WTC11 (cell line): ENCODE measurements around the gene LRMDA. TPM values are rescaled to one million over a fixed set of nuclear protein-coding genes. Genes with fewer than 3 reads are reported as not detected.

Source experiments
- ATAC-seq: fragments of 200-7000 bp; cut with Tn5 transposase; 2 replicates; pipeline ENCODE4 v1.10.0; 2021; ENCODE audit warnings: mild to moderate bottlenecking, moderate library complexity
- CTCF ChIA-PET: fragments of 300-600 bp; sonication (Branson Sonifier 250); formaldehyde crosslinking; loops from one replicate; lab custom pipeline; 2021; ENCODE audit warnings: antibody characterized with exemption; lab: Charles Lee
- POLR2A ChIA-PET: fragments of 350-600 bp; sonication (Branson Sonifier 250); formaldehyde crosslinking; loops from one replicate; lab custom pipeline; 2021; ENCODE audit warnings: antibody characterized with exemption; lab: Charles Lee
- DNase-seq: peaks from one replicate; pipeline ENCODE4 v3.0.0; 2021; ENCODE audit warnings: low spot score
- H3K27ac Mint-ChIP-seq: 2 replicates; pipeline ENCODE4 v1.8.0; 2021; ENCODE audit warnings: mixed read lengths
- H3K27me3 Mint-ChIP-seq: 2 replicates; pipeline ENCODE4 v1.8.0; 2021; ENCODE audit warnings: low read depth, mild to moderate bottlenecking, moderate library complexity, mixed read lengths
- H3K36me3 Mint-ChIP-seq: 2 replicates; pipeline ENCODE4 v1.8.0; 2021; ENCODE audit warnings: mixed read lengths
- H3K4me1 Mint-ChIP-seq: 2 replicates; pipeline ENCODE4 v1.8.0; 2022; ENCODE audit warnings: mixed read lengths
- H3K4me3 Mint-ChIP-seq: 2 replicates; pipeline ENCODE4 v1.8.0; 2021; ENCODE audit warnings: mild to moderate bottlenecking, moderate library complexity, mixed read lengths
- H3K9me3 Mint-ChIP-seq: 2 replicates; pipeline ENCODE4 v1.8.0; 2021; ENCODE audit warnings: mixed read lengths
- ESRRA ChIP-seq: sonication (generic); formaldehyde crosslinking; IDR thresholded peaks from 2 replicates; pipeline ENCODE4 v1.8.1; 2022; ENCODE audit warnings: mild to moderate bottlenecking, missing genetic modification reagents, borderline replicate concordance
- FOXJ3 ChIP-seq: sonication (generic); formaldehyde crosslinking; IDR thresholded peaks from 2 replicates; pipeline ENCODE4 v1.9.0; 2021; ENCODE audit warnings: missing genetic modification reagents, mild to moderate bottlenecking, borderline replicate concordance
- FOXK1 ChIP-seq: sonication (generic); formaldehyde crosslinking; IDR thresholded peaks from 2 replicates; pipeline ENCODE4 v1.8.0; 2022; ENCODE audit warnings: mild to moderate bottlenecking, moderate library complexity, missing genetic modification reagents
- FOXP1 ChIP-seq: sonication (generic); formaldehyde crosslinking; IDR thresholded peaks from 2 replicates; pipeline ENCODE4 v1.8.0; 2022; ENCODE audit warnings: missing genetic modification reagents, mild to moderate bottlenecking, moderate library complexity, borderline replicate concordance
- JUN ChIP-seq: sonication (generic); formaldehyde crosslinking; IDR thresholded peaks from 2 replicates; pipeline ENCODE4 v1.8.0; 2023; ENCODE audit warnings: mild to moderate bottlenecking, missing genetic modification reagents
- NR3C1 ChIP-seq: sonication (generic); formaldehyde crosslinking; conservative IDR thresholded peaks from 2 replicates; pipeline ENCODE4 v1.8.1; 2023; ENCODE audit warnings: low read depth, mild to moderate bottlenecking, missing genetic modification reagents
- PRRX2 ChIP-seq: fragments of 250-450 bp; sonication (Bioruptor Pico); IDR thresholded peaks from 2 replicates; pipeline ENCODE4 v1.8.0; 2021; ENCODE audit warnings: mild to moderate bottlenecking
- RORB ChIP-seq: fragments of 250-450 bp; sonication (Bioruptor Pico); IDR thresholded peaks from 2 replicates; pipeline ENCODE4 v1.9.0; 2021; ENCODE audit warnings: mild to moderate bottlenecking
- TEAD4 ChIP-seq: sonication (generic); formaldehyde crosslinking; IDR thresholded peaks from 2 replicates; pipeline ENCODE4 v1.8.0; 2022; ENCODE audit warnings: mild to moderate bottlenecking, missing genetic modification reagents
- ZNF138 ChIP-seq: sonication (generic); formaldehyde crosslinking; conservative IDR thresholded peaks from 2 replicates; pipeline ENCODE4 v1.8.1; 2022; ENCODE audit warnings: mild to moderate bottlenecking, moderate library complexity, missing genetic modification reagents
- ZNF263 ChIP-seq: sonication (generic); formaldehyde crosslinking; IDR thresholded peaks from 2 replicates; pipeline ENCODE4 v1.8.1; 2022; ENCODE audit warnings: low read depth, mild to moderate bottlenecking, moderate library complexity, missing genetic modification reagents
- ZNF317 ChIP-seq: sonication (generic); formaldehyde crosslinking; IDR thresholded peaks from 2 replicates; pipeline ENCODE4 v1.8.1; 2023; ENCODE audit warnings: low read depth, mild to moderate bottlenecking, moderate library complexity, missing genetic modification reagents, borderline replicate concordance
- ZNF396 ChIP-seq: fragments of 250-450 bp; sonication (Bioruptor Pico); IDR thresholded peaks from 2 replicates; pipeline ENCODE4 v1.8.0; 2021; ENCODE audit warnings: mild to moderate bottlenecking, moderate library complexity, borderline replicate concordance
- ZNF416 ChIP-seq: fragments of 250-450 bp; sonication (Bioruptor Pico); IDR thresholded peaks from 2 replicates; pipeline ENCODE4 v1.9.0; 2021; ENCODE audit warnings: mild to moderate bottlenecking, inconsistent platforms
- ZNF423 ChIP-seq: fragments of 250-450 bp; sonication (Bioruptor Pico); IDR thresholded peaks from 2 replicates; pipeline ENCODE4 v2.1.2; 2022; ENCODE audit warnings: mild to moderate bottlenecking, moderate library complexity
- total RNA-seq: library from RNA; stranded (reverse); gene quantifications from 3 replicates; pipeline ENCODE4 v1.2.3, GENCODE V29; 2021
- TF ChIP-seq, protein P1 (sequence below): fragments of 250-450 bp; sonication (Bioruptor Pico); IDR thresholded peaks from 2 replicates; pipeline ENCODE4 v1.9.0; 2021; ENCODE audit warnings: mild to moderate bottlenecking, borderline replicate concordance
- TF ChIP-seq, protein P2 (sequence below): sonication (generic); formaldehyde crosslinking; IDR thresholded peaks from 2 replicates; pipeline ENCODE4 v1.8.1; 2022; ENCODE audit warnings: mild to moderate bottlenecking, moderate library complexity, missing genetic modification reagents
- TF ChIP-seq, protein P3 (sequence below): sonication (generic); formaldehyde crosslinking; IDR thresholded peaks from 2 replicates; pipeline ENCODE4 v1.8.0; 2023; ENCODE audit warnings: missing genetic modification reagents, mild to moderate bottlenecking, borderline replicate concordance
- TF ChIP-seq, protein P4 (sequence below): sonication (generic); formaldehyde crosslinking; IDR thresholded peaks from 2 replicates; pipeline ENCODE4 v1.8.0; 2022; ENCODE audit warnings: mild to moderate bottlenecking, missing genetic modification reagents
- TF ChIP-seq, protein P5 (sequence below): fragments of 250-450 bp; sonication (Bioruptor Pico); IDR thresholded peaks from 2 replicates; pipeline ENCODE4 v1.9.0; 2021; ENCODE audit warnings: moderate library complexity, mild to moderate bottlenecking, inconsistent platforms, borderline replicate concordance
- TF ChIP-seq, protein P6 (sequence below): sonication (generic); formaldehyde crosslinking; IDR thresholded peaks from 2 replicates; pipeline ENCODE4 v1.8.1; 2022; ENCODE audit warnings: missing genetic modification reagents, borderline replicate concordance
- TF ChIP-seq, protein P7 (sequence below): sonication (generic); formaldehyde crosslinking; IDR thresholded peaks from 2 replicates; pipeline ENCODE4 v1.8.1; 2023; ENCODE audit warnings: mild to moderate bottlenecking, moderate library complexity, missing genetic modification reagents

Gene LRMDA
- total RNA-seq, 1 experiment from 2014 or later, result 0.92 TPM

DNA sequence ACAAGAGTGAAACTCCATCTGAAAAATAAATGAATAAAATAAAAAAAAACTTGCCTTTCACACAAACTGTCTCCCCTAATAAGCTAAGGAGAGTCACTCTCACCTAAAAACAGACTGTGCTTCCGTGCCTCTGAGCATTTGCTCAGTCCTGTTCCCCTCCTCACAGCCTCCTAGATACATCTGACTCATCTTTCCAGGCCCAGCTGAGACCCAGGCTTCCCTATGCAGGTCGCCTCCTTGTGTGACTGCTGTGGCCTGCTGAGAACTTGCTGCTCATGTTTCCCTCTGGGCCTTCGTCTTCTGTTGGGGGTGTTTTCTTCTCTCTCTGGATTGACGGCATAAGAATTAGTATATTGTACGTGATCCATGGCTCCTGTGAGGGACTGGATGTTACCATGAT lies 777.7 kb downstream of the LRMDA start (continued):
- TF ChIP-seq, protein P1, sequence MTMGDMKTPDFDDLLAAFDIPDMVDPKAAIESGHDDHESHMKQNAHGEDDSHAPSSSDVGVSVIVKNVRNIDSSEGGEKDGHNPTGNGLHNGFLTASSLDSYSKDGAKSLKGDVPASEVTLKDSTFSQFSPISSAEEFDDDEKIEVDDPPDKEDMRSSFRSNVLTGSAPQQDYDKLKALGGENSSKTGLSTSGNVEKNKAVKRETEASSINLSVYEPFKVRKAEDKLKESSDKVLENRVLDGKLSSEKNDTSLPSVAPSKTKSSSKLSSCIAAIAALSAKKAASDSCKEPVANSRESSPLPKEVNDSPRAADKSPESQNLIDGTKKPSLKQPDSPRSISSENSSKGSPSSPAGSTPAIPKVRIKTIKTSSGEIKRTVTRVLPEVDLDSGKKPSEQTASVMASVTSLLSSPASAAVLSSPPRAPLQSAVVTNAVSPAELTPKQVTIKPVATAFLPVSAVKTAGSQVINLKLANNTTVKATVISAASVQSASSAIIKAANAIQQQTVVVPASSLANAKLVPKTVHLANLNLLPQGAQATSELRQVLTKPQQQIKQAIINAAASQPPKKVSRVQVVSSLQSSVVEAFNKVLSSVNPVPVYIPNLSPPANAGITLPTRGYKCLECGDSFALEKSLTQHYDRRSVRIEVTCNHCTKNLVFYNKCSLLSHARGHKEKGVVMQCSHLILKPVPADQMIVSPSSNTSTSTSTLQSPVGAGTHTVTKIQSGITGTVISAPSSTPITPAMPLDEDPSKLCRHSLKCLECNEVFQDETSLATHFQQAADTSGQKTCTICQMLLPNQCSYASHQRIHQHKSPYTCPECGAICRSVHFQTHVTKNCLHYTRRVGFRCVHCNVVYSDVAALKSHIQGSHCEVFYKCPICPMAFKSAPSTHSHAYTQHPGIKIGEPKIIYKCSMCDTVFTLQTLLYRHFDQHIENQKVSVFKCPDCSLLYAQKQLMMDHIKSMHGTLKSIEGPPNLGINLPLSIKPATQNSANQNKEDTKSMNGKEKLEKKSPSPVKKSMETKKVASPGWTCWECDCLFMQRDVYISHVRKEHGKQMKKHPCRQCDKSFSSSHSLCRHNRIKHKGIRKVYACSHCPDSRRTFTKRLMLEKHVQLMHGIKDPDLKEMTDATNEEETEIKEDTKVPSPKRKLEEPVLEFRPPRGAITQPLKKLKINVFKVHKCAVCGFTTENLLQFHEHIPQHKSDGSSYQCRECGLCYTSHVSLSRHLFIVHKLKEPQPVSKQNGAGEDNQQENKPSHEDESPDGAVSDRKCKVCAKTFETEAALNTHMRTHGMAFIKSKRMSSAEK (CRISPR knock-in tag), result no peak
- TF ChIP-seq ESRRA (CRISPR knock-in tag) (no peak), FOXP1 (CRISPR knock-in tag) (no peak), ZNF396 (CRISPR knock-in tag) (no peak), FOXK1 (CRISPR knock-in tag) (no peak), ZNF416 (CRISPR knock-in tag) (no peak), RORB (CRISPR knock-in tag) (no peak), NR3C1 (CRISPR knock-in tag) (no peak), JUN (CRISPR knock-in tag) (no peak)
- TF ChIP-seq, protein P2, sequence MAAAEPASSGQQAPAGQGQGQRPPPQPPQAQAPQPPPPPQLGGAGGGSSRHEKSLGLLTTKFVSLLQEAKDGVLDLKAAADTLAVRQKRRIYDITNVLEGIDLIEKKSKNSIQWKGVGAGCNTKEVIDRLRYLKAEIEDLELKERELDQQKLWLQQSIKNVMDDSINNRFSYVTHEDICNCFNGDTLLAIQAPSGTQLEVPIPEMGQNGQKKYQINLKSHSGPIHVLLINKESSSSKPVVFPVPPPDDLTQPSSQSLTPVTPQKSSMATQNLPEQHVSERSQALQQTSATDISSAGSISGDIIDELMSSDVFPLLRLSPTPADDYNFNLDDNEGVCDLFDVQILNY (CRISPR knock-in tag), result no peak
- TF ChIP-seq, protein P3, sequence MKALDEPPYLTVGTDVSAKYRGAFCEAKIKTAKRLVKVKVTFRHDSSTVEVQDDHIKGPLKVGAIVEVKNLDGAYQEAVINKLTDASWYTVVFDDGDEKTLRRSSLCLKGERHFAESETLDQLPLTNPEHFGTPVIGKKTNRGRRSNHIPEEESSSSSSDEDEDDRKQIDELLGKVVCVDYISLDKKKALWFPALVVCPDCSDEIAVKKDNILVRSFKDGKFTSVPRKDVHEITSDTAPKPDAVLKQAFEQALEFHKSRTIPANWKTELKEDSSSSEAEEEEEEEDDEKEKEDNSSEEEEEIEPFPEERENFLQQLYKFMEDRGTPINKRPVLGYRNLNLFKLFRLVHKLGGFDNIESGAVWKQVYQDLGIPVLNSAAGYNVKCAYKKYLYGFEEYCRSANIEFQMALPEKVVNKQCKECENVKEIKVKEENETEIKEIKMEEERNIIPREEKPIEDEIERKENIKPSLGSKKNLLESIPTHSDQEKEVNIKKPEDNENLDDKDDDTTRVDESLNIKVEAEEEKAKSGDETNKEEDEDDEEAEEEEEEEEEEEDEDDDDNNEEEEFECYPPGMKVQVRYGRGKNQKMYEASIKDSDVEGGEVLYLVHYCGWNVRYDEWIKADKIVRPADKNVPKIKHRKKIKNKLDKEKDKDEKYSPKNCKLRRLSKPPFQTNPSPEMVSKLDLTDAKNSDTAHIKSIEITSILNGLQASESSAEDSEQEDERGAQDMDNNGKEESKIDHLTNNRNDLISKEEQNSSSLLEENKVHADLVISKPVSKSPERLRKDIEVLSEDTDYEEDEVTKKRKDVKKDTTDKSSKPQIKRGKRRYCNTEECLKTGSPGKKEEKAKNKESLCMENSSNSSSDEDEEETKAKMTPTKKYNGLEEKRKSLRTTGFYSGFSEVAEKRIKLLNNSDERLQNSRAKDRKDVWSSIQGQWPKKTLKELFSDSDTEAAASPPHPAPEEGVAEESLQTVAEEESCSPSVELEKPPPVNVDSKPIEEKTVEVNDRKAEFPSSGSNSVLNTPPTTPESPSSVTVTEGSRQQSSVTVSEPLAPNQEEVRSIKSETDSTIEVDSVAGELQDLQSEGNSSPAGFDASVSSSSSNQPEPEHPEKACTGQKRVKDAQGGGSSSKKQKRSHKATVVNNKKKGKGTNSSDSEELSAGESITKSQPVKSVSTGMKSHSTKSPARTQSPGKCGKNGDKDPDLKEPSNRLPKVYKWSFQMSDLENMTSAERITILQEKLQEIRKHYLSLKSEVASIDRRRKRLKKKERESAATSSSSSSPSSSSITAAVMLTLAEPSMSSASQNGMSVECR (CRISPR knock-in tag), result no peak

DNA sequence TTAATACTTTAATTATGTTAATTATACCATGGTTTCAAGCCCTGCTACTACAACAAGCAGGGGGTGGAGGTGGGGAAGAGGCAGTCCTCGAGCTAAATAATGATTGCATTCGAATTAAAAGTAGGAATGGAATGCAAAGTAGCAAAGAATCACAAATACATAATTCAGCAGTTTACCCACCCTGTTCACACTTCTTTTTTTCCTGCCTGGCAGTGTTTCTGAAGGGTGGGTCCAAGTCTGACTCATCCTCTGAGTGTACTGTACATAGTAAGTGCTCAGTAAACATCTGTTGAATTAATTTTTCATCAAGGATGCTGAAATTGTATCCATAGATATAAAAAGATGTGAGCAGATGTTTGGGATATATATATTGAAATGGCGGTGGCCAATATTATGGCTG lies 778.8 kb downstream of the LRMDA start:
- H3K36me3 Mint-ChIP-seq, result no peaks in the 10 kb centered on the region
- DNase-seq (no peak), ATAC-seq (no peak)
- no peaks in the 10 kb centered on the region; the same call in 1 of the 2 replicates for H3K9me3 Mint-ChIP-seq
- CTCF ChIA-PET, result no interaction called here
- peaks cover 29% of the 10 kb centered on the region for H3K4me1 Mint-ChIP-seq
- POLR2A ChIA-PET, result no interaction called here
- no peak overlapping the region for H3K27ac Mint-ChIP-seq
- H3K4me3 Mint-ChIP-seq, result no peak overlapping the region
- H3K27me3 Mint-ChIP-seq, result peaks cover 34% of the 10 kb centered on the region
- TF ChIP-seq, protein P4, sequence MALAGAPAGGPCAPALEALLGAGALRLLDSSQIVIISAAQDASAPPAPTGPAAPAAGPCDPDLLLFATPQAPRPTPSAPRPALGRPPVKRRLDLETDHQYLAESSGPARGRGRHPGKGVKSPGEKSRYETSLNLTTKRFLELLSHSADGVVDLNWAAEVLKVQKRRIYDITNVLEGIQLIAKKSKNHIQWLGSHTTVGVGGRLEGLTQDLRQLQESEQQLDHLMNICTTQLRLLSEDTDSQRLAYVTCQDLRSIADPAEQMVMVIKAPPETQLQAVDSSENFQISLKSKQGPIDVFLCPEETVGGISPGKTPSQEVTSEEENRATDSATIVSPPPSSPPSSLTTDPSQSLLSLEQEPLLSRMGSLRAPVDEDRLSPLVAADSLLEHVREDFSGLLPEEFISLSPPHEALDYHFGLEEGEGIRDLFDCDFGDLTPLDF, result no peak
- no peak for TF ChIP-seq ESRRA (CRISPR knock-in tag)
- TF ChIP-seq ZNF138 (CRISPR knock-in tag), result no peak
- TF ChIP-seq, protein P5, sequence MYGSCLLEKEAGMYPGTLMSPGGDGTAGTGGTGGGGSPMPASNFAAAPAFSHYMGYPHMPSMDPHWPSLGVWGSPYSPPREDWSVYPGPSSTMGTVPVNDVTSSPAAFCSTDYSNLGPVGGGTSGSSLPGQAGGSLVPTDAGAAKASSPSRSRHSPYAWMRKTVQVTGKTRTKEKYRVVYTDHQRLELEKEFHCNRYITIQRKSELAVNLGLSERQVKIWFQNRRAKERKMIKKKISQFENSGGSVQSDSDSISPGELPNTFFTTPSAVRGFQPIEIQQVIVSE (CRISPR knock-in tag), result no peak
- no peak for TF ChIP-seq FOXJ3 (CRISPR knock-in tag)
- TF ChIP-seq, protein P6, sequence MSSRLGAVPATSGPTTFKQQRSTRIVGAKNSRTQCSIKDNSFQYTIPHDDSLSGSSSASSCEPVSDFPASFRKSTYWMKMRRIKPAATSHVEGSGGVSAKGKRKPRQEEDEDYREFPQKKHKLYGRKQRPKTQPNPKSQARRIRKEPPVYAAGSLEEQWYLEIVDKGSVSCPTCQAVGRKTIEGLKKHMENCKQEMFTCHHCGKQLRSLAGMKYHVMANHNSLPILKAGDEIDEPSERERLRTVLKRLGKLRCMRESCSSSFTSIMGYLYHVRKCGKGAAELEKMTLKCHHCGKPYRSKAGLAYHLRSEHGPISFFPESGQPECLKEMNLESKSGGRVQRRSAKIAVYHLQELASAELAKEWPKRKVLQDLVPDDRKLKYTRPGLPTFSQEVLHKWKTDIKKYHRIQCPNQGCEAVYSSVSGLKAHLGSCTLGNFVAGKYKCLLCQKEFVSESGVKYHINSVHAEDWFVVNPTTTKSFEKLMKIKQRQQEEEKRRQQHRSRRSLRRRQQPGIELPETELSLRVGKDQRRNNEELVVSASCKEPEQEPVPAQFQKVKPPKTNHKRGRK (CRISPR knock-in tag), result no peak
- TF ChIP-seq ZNF263 (CRISPR knock-in tag), result no peak
- no peak for TF ChIP-seq PRRX2 (CRISPR knock-in tag)
- TF ChIP-seq NR3C1 (CRISPR knock-in tag), result no peak
- TF ChIP-seq ZNF317 (CRISPR knock-in tag), result no peak
- no peak for TF ChIP-seq ZNF423 (CRISPR knock-in tag)
- TF ChIP-seq TEAD4 (CRISPR knock-in tag), result no peak
- no peak for TF ChIP-seq FOXK1 (CRISPR knock-in tag)
- TF ChIP-seq, protein P7, sequence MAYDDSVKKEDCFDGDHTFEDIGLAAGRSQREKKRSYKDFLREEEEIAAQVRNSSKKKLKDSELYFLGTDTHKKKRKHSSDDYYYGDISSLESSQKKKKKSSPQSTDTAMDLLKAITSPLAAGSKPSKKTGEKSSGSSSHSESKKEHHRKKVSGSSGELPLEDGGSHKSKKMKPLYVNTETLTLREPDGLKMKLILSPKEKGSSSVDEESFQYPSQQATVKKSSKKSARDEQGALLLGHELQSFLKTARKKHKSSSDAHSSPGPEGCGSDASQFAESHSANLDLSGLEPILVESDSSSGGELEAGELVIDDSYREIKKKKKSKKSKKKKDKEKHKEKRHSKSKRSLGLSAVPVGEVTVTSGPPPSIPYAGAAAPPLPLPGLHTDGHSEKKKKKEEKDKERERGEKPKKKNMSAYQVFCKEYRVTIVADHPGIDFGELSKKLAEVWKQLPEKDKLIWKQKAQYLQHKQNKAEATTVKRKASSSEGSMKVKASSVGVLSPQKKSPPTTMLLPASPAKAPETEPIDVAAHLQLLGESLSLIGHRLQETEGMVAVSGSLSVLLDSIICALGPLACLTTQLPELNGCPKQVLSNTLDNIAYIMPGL (CRISPR knock-in tag), result no peak
